GM08714 (cell line): ENCODE results near the gene TULP1.
"Not testable (repeated sequence)": the region's sequence is repeated elsewhere in the genome, so short reads cannot be mapped to it uniquely, and the experiment has no call there.

ENCODE experiments used
- H3K4me3 ChIP-seq: fragments of 200-500 bp; sonication (Bioruptor generic); 2 replicates; pipeline ENCODE4 v1.5.1; 2014; ENCODE audit warnings: mild to moderate bottlenecking, low read length, inconsistent platforms
- ZNF274 ChIP-seq: IDR thresholded peaks from 2 replicates; pipeline ENCODE4 v1.6.1; 2012; ENCODE audit warnings: mild to moderate bottlenecking, low read depth, low read length

The TULP1 gene

GRCh38 chr6:35512740-35513139, at the start of gene TULP1:
Gene TULP1 (minus strand): TSS chr6:35512896. CDS start chr6:35512858, 38 bp downstream.
- no peak within 1 kb of the TSS for H3K4me3 ChIP-seq
- no peak for TF ChIP-seq ZNF274

DNA sequence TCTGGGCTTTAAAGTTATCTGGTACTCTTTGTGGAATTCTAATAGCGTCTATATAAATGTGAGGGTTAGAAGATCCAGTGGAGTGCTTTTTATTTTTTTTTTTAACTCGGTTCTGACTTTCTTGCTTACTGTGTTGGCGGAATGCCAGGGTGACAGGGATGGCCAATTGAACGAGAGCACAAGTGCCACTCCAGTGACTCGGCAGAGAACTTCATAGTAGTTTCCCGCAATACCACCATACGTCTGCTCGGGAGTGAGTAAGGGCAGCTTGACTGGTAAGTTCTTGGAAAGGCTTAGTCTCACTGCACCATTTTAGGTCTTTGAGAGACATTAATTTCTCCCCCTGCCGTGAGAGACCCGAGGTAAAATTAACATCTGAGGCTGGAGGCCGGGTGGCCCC, 49.4 kb upstream of the TULP1 start:
- TF ChIP-seq ZNF274 = no peak
- H3K4me3 ChIP-seq = no peak overlapping the region

DNA sequence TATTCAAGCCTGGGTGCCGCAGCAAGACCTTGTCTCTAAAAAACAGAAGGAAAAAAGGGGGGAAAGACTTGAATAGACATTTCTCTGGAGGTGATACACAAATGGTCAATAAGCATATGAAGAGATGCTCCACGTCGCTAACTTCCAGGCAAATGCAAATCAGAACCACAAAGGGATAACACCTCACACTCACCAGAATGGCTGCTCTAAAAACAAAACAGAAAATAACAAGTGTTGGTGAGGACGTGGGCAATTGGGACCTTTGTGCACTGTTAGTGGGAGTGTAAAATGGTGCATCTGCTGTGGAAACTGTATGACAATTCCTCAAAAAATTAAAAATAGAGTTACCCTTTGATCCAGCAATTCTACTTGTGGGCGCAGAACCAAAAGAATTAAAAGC, 48.4 kb upstream of the TULP1 start:
- H3K4me3 ChIP-seq = no peak overlapping the region
- no peak for TF ChIP-seq ZNF274

DNA sequence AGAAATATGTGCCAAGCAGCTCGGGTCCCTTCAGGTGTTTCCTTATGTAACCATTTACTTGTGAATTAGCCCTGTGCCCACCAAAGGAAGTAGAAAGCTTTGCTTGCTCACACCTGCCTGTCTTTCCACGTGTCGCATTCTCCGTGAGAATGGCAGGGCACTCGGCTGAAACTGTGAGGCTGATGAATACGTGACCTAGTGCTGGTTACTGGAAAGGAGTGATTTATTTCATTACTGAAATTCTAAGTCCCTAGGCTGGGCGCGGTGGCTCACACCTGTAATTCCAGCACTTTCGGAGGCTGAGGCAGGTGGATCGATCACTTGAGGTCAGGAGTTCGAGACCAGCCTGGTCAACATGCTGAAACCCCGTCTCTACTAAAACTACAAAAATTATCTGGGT, 45.9 kb upstream of the TULP1 start:
- TF ChIP-seq ZNF274 = no peak
- H3K4me3 ChIP-seq = no peak overlapping the region

- H3K4me3 ChIP-seq = no peak overlapping the region
- TF ChIP-seq ZNF274 = no peak
These were observed 44.5 kb upstream of the TULP1 start for GRCh38 chr6:35557239-35557638.

DNA sequence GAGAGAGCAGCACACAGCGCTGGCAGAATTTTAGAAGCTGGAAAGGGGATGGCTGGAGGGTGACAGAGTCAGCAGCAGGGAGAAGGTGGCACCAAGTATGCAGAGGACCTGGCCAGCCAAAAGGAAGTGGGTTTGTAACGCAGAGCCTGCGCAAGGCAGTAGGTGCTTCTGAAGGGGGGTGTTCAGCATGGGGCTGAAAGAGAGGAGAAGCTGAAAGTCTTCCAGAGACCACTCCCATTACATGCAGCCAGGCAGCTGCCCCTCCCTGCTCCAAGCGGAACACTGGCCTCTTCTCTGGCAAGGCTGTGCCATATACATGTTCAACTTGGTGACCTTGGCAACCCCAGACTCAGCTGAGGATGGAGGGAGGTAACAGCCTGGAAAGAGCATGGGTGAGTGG, 42.1 kb upstream of the TULP1 start:
- no peak overlapping the region for H3K4me3 ChIP-seq
- no peak for TF ChIP-seq ZNF274

DNA sequence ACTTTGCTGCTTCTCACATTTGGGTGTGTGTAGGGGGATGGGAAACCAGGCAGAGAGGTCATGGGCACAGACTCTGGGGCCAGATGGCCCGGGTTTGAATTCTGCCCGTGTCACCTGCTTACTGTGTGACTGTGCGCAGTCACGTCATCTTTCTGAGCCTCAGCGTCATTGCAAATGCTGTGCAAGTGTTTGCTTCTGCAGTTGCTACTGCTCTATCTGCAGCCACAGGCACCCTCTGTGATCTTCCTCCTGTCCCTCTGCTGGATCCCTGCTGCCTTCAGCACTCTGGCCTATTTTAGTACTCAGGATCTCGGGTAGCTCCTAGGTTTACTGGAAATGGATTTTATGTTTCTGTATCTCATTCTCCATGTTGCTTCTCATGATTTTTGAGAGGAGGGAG, 40.6 kb upstream of the TULP1 start:
- no peak for TF ChIP-seq ZNF274
- H3K4me3 ChIP-seq = no peak overlapping the region

GRCh38 chr6:35552285-35552917, 39.7 kb upstream of the TULP1 start:
- no peak overlapping the region for H3K4me3 ChIP-seq

DNA sequence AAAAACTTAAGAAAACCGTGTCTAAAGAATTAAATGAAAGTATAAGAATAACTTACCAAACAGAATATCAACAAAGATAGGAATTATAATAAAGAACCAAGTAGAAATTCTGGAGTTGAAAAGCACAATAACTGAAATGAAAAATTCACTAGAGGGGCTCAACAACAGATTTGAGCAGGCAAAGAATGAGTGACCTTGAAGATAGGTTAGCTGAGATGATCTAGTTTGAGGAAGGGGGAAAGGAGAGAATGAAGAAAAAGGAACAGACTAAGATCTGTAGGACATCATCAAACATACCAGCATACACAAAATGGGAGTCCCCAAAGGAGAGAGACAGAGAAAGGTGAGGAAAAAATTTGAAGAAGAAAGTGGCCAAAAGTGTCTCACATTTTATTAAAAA, 37.7 kb upstream of the TULP1 start:
- TF ChIP-seq ZNF274 = no peak
- H3K4me3 ChIP-seq = no peak overlapping the region

More at GRCh38 chr6:35552285-35552917, 39.7 kb upstream of the TULP1 start:
- TF ChIP-seq ZNF274 = no peak

GRCh38 chr6:35547676-35548075, 35.0 kb upstream of the TULP1 start:
- no peak overlapping the region for H3K4me3 ChIP-seq
- TF ChIP-seq ZNF274 = no peak

GRCh38 chr6:35544769-35545361, 32.2 kb upstream of the TULP1 start:
- TF ChIP-seq ZNF274 = no peak
- H3K4me3 ChIP-seq = no peak overlapping the region

- no peak for TF ChIP-seq ZNF274
- no peak overlapping the region for H3K4me3 ChIP-seq
These were observed 30.9 kb upstream of the TULP1 start for GRCh38 chr6:35543459-35544193.

DNA sequence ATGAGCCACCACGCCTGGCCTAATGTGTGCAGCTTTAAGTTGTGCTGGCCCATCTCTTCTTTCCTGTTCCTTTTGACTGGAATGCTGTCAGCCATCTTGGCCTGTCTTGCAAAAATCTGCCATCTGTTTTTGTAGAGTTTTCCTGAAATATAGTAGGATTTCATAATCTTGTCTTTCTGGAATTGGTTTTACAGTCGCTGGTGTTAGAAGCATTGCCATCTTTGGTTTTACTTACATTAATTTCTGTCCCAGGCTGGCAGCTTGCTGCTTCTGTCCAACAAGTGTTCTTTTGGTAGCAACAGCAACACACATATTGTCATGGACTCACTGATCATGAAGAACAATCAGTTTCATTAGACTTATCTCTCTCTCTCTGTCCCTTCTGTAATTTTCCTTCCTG, 29.1 kb upstream of the TULP1 start:
- TF ChIP-seq ZNF274 = no peak
- H3K4me3 ChIP-seq = no peak overlapping the region

GRCh38 chr6:35539223-35539622, 26.5 kb upstream of the TULP1 start:
- no peak overlapping the region for H3K4me3 ChIP-seq
- TF ChIP-seq ZNF274 = no peak

- not testable (repeated sequence) for H3K4me3 ChIP-seq
These were observed 23.2 kb upstream of the TULP1 start for GRCh38 chr6:35535847-35536246.
